ENCODE data around the gene LRRC46.
A peak's percentile ranks its signal among the peaks of the same experiment; 100 is the strongest.

The LRRC46 gene

GRCh38 chr17:47834756-47835155 is 3.3 kb downstream of the LRRC46 start:
- DNase-seq, result no peak

- DNase-seq, result no peak
These were observed 5.1 kb downstream of the LRRC46 start for GRCh38 chr17:47836601-47837000.

GRCh38 chr17:47837401-47838039 is 6.0 kb downstream of the LRRC46 start:
- no peak for DNase-seq

GRCh38 chr17:47838636-47839035 is 7.2 kb downstream of the LRRC46 start:
- no peak for DNase-seq

GRCh38 chr17:47839071-47839470 is 7.6 kb downstream of the LRRC46 start:
- DNase-seq, result no peak

GRCh38 chr17:47840001-47840741 is 8.7 kb downstream of the LRRC46 start:
- peak; percentile 62 for DNase-seq

- DNase-seq, result peak; percentile 92
These were observed 9.4 kb downstream of the LRRC46 start, which contains the start of gene SCRN2 for GRCh38 chr17:47840742-47841487. SCRN2 (minus strand) TSS chr17:47841273; CDS start chr17:47840843, 430 bp downstream.

- no peak for DNase-seq
These were observed 10.2 kb downstream of the LRRC46 start for GRCh38 chr17:47841488-47842291.

GRCh38 chr17:47843391-47843730 is 11.9 kb downstream of the LRRC46 start:
- peak; percentile 97 for DNase-seq

- peak; percentile 44 for DNase-seq
These were observed 12.8 kb downstream of the LRRC46 start for GRCh38 chr17:47844227-47844626.

- DNase-seq, result peak; percentile 47
These were observed 13.6 kb downstream of the LRRC46 start for GRCh38 chr17:47844814-47845715.

GRCh38 chr17:47845716-47846075 is 14.2 kb downstream of the LRRC46 start:
- DNase-seq, result no peak

GRCh38 chr17:47846716-47847340 is 15.4 kb downstream of the LRRC46 start:
- no peak for DNase-seq

GRCh38 chr17:47847341-47848197 is 16.1 kb downstream of the LRRC46 start:
- DNase-seq, result no peak

- no peak for DNase-seq
These were observed 16.7 kb downstream of the LRRC46 start for GRCh38 chr17:47848198-47848513.

GRCh38 chr17:47850373-47850691 is 18.9 kb downstream of the LRRC46 start:
- DNase-seq, result peak; percentile 70

- DNase-seq, result peak; percentile 93
These were observed 19.5 kb downstream of the LRRC46 start, which contains the start of gene SP6 for GRCh38 chr17:47850692-47851573. SP6 (minus strand) TSS chr17:47851163; CDS start chr17:47848429, 2,734 bp downstream.

- DNase-seq, result no peak
These were observed 20.3 kb downstream of the LRRC46 start for GRCh38 chr17:47851764-47852112.

GRCh38 chr17:47852113-47852949 is 20.9 kb downstream of the LRRC46 start:
- DNase-seq, result no peak
